K562 (cell line): Measurements from ENCODE around the gene GP1BB. TPM values are rescaled to one million over a fixed set of nuclear protein-coding genes. Genes with fewer than 3 reads are reported as not detected.
A peak's percentile ranks its signal among the peaks of the same experiment; 100 is the strongest.

Experiments used
- ATAC-seq: fragments of 200-7000 bp; cut with Tn5 transposase; 3 replicates; pipeline ENCODE4 v1.9.1; 2020; ENCODE audit warnings: moderate library complexity
- BruUV-seq: library from RNA; stranded (reverse); fragments of 400-500 nt; replicated peaks from 2 replicates; lab custom pipeline; 2021; lab: Mats Ljungman, UMichigan
- CTCF ChIA-PET: fragments of 300-600 bp; formaldehyde crosslinking; extraction: SDS; loops from one replicate; lab custom pipeline; 2021; ENCODE audit warnings: low intra/inter-chr PET ratio; lab: Yijun Ruan, JAX
- POLR2A ChIA-PET: fragments of 300-600, 350-650 bp; sonication (Branson Sonifier 250); formaldehyde crosslinking; extraction: SDS; loops from one replicate; lab custom pipeline; 2021; ENCODE audit warnings: antibody characterized with exemption, inconsistent platforms; lab: Yijun Ruan, JAX
- DNase-seq, 4 experiments: peaks; one replicate each; pipeline versions ENCODE4 v3.0.0 to v3.0.0-alpha.2; 2011 to 2018; ENCODE audit warnings: low spot score in 3 of 4, mixed read lengths in 3 of 4; ENCODE audit errors: extremely low read depth in 1 of 4
- FAIRE-seq: peaks from 2 replicates; lab custom pipeline; 2011; peaks lifted over from hg19 to GRCh38; lab: Jason Lieb, UNC
- H2AFZ ChIP-seq: 2 replicates; pipeline ENCODE4 v1.6.0; 2011; ENCODE audit warnings: low read depth, low read length, control low read depth, inconsistent platforms
- H3K27ac ChIP-seq: fragments of 200-600 bp; 3 replicates; pipeline ENCODE4 v1.8.0; 2011; ENCODE audit warnings: low read depth, mild to moderate bottlenecking, control low read depth, inconsistent platforms, low read length, moderate library complexity, mixed read lengths; ENCODE audit errors: extremely low read depth
- H3K27me3 ChIP-seq, 2 experiments: fragments of 300-600 bp in 1 of 2; 2 replicates in 1 of 2; 3 replicates in 1 of 2; pipeline versions ENCODE4 v1.6.0 to v1.8.0; 2011; ENCODE audit warnings: inconsistent platforms in 2 of 2, low read length in 2 of 2, mild to moderate bottlenecking in 1 of 2, mixed read lengths in 1 of 2, moderate library complexity in 1 of 2; ENCODE audit not compliant: control insufficient read depth in 2 of 2, insufficient read depth in 2 of 2
- H3K36me3 ChIP-seq: fragments of 300-600 bp; 3 replicates; pipeline ENCODE4 v1.8.0; 2011; ENCODE audit warnings: mild to moderate bottlenecking, low read length, inconsistent platforms; ENCODE audit not compliant: control insufficient read depth, insufficient read depth
- H3K4me1 ChIP-seq, 2 experiments: fragments of 200-600 bp in 1 of 2; replicated peaks in 1 of 2; 2 replicates in 1 of 2; 3 replicates in 1 of 2; pipeline versions ENCODE4 v1.5.1 to v1.8.0; 2011; ENCODE audit warnings: inconsistent platforms in 2 of 2, low read length in 2 of 2, mild to moderate bottlenecking in 1 of 2, mixed read lengths in 1 of 2, moderate library complexity in 1 of 2; ENCODE audit not compliant: control insufficient read depth in 2 of 2, insufficient read depth in 2 of 2
- H3K4me2 ChIP-seq: 2 replicates; pipeline ENCODE4 v1.6.1; 2011; ENCODE audit warnings: low read length, control low read depth, inconsistent platforms, mixed read lengths; ENCODE audit not compliant: insufficient read depth
- H3K4me3 ChIP-seq: fragments of 200-600 bp; sonication (generic), shearing (Covaris generic); 2 replicates; pipeline ENCODE4 v1.5.1; 2016; ENCODE audit warnings: control low read depth, inconsistent platforms
- H3K79me2 ChIP-seq: fragments of 200-600 bp; 3 replicates; pipeline ENCODE4 v1.8.0; 2011; ENCODE audit warnings: low read length, inconsistent platforms; ENCODE audit not compliant: control insufficient read depth, insufficient read depth
- H3K9ac ChIP-seq, 2 experiments: 2 replicates each; pipeline versions ENCODE4 v1.6.0 to v1.6.1; 2011; ENCODE audit warnings: low read depth in 2 of 2, low read length in 2 of 2, control low read depth in 1 of 2, inconsistent platforms in 1 of 2, mild to moderate bottlenecking in 1 of 2, mixed read lengths in 1 of 2; ENCODE audit not compliant: insufficient read depth in 1 of 2
- H3K9me1 ChIP-seq: one replicate; pipeline ENCODE4 v1.6.0; 2011; ENCODE audit warnings: inconsistent platforms, mild to moderate bottlenecking, low read length, moderate library complexity; ENCODE audit not compliant: control insufficient read depth, insufficient read depth
- H3K9me3 ChIP-seq: replicated peaks from 2 replicates; pipeline ENCODE4 v1.5.1; 2011; ENCODE audit warnings: low read depth, low read length, inconsistent platforms; ENCODE audit not compliant: control insufficient read depth, insufficient read depth
- H4K20me1 ChIP-seq: replicated peaks from 2 replicates; pipeline ENCODE4 v1.6.1; 2011; ENCODE audit warnings: low read length, inconsistent platforms, mixed read lengths; ENCODE audit not compliant: control insufficient read depth, insufficient read depth
- ATF6 ChIP-seq: sonication (generic); formaldehyde crosslinking; IDR thresholded peaks from 2 replicates; pipeline ENCODE4 v1.4.0; 2020; ENCODE audit warnings: mild to moderate bottlenecking, missing genetic modification reagents
- CREB3L1 ChIP-seq: fragments of 450-650 bp; IDR thresholded peaks from 2 replicates; pipeline ENCODE4 v1.6.1; 2014; ENCODE audit warnings: low read depth, mild to moderate bottlenecking, moderate library complexity, borderline replicate concordance
- E2F3 ChIP-seq: fragments of 250-450 bp; sonication (Bioruptor Pico); IDR thresholded peaks from 2 replicates; pipeline ENCODE4 v1.4.0; 2020; ENCODE audit warnings: mild to moderate bottlenecking
- NCOA4 ChIP-seq: fragments of 450-650 bp; IDR thresholded peaks from 2 replicates; pipeline ENCODE4 v1.6.1; 2018; ENCODE audit warnings: mild to moderate bottlenecking; ENCODE audit not compliant: partially characterized antibody
- PML ChIP-seq: IDR thresholded peaks from 2 replicates; pipeline ENCODE4 v1.6.1; 2012; ENCODE audit warnings: low read length, inconsistent platforms
- POLR3A ChIP-seq: IDR thresholded peaks from 2 replicates; pipeline ENCODE4 v1.6.1; 2011; ENCODE audit warnings: borderline replicate concordance, mild to moderate bottlenecking, moderate library complexity; ENCODE audit not compliant: insufficient read length, insufficient read depth; ENCODE audit errors: extremely low read depth
- RBBP5 ChIP-seq: fragments of 200-600 bp; sonication (generic); IDR thresholded peaks from 2 replicates; pipeline ENCODE4 v1.6.1; 2012; ENCODE audit warnings: borderline replicate concordance, mild to moderate bottlenecking, low read length, control low read depth, inconsistent platforms; ENCODE audit not compliant: insufficient read depth, poor library complexity, severe bottlenecking
- SPI1 ChIP-seq: IDR thresholded peaks from 2 replicates; pipeline ENCODE4 v1.6.1; 2011; ENCODE audit warnings: low read depth, low read length, control low read depth, borderline replicate concordance
- U2AF1 ChIP-seq: fragments of 200-400 bp; formaldehyde crosslinking; optimal IDR thresholded peaks from 2 replicates; pipeline ENCODE3; 2017; ENCODE audit warnings: mild to moderate bottlenecking, low read depth, low read length, moderate library complexity
- VEZF1 ChIP-seq: fragments of 200-800 bp; sonication (Bioruptor generic); IDR thresholded peaks from 2 replicates; pipeline ENCODE4 v1.6.1; 2017; ENCODE audit warnings: missing genetic modification characterization, missing compliant biosample characterization
- WGBS: fragments of 100-300 bp; shearing (Covaris generic); methylation state at CpG from one replicate; pipeline ENCODE4 v1.1.6; 2016; ENCODE audit warnings: low coverage, mixed read lengths; ENCODE audit not compliant: insufficient coverage; ENCODE audit errors: missing lambda C conversion rate; 5-methylcytosine and 5-hydroxymethylcytosine counted together
- in situ Hi-C: fragments of 300-500 bp; cut with MboI; formaldehyde crosslinking; loops from 4 replicates; pipeline ENCODE4 v1.15.0; 2018; ENCODE audit warnings: inconsistent platforms, mixed read lengths
- intact Hi-C: fragments of 100-400 bp; cut with micrococcal nuclease; formaldehyde crosslinking; loops from 2 replicates; pipeline ENCODE4 v1.14.2; 2022
- polyA plus RNA-seq, 8 experiments: library from polyadenylated mRNA; depleted of rRNA in 4 of 8; stranded (reverse) in 5 of 8; unstranded in 3 of 8; fragments of >200 nt; fragmentation: Nextera tagmentation in 2 of 8; fragmentation: Illumina TruSeq in 1 of 8; extraction: Ambion mirVana in 2 of 8; extraction: Trizol in 1 of 8; gene quantifications; 2 replicates each; pipeline versions ENCODE4 v1.2.1 to v1.2.3, GENCODE V29; 2011 to 2014; ENCODE audit warnings: inconsistent platforms in 1 of 8, missing spikeins in 1 of 8
- total RNA-seq, 7 experiments: library from RNA; depleted of rRNA in 6 of 7; stranded (reverse); fragments of >200 nt in 6 of 7; fragmentation: Illumina TruSeq in 2 of 7; extraction: Trizol in 2 of 7; gene quantifications; 2 replicates each; pipeline versions ENCODE4 v1.2.1 to v1.2.3, GENCODE V29; 2011 to 2021; ENCODE audit warnings: low replicate concordance in 1 of 7
- TF ChIP-seq, protein P1 (sequence below), 2 experiments: fragments of 450-650 bp; IDR thresholded peaks; 2 replicates each; pipeline ENCODE4 v1.6.1; 2016

The GP1BB gene
- total and polyA plus RNA-seq, 9 of the 15 experiments (the other 6 are each of a cell fraction or from before 2014, with no cell fraction given), result 0.69 to 162 (median 2.8) TPM

- FAIRE-seq (no peak), DNase-seq (no peak), ATAC-seq (no peak)
- peaks cover 0 to 14% of the 10 kb centered on the region in 2 experiments; a peak in 2 of 5 replicates for H3K27me3 ChIP-seq
- H4K20me1 ChIP-seq, result 0 out of 2 replicates have a peak, but pooled peaks cover 3% of the 10 kb centered on the region
- H3K79me2 ChIP-seq, result peaks cover 23% of the 10 kb centered on the region
- H3K4me3 ChIP-seq, result peak overlapping the region; percentile 34
- H3K9ac ChIP-seq, result peak overlapping the region in 1 of 2 experiments; percentile 74; a peak in 2 of 4 replicates
- ChIA-PET CTCF (interaction anchor here (1.7 kb wide), 1 partner anchor 10 kb away, joined by 9 read pairs; no protein-coding TSS in a partner anchor), POLR2A (interaction anchor here (0.7 to 6.7 kb wide), 4 partner anchors 10 to 34 kb away, joined by 4 to 78 read pairs (median 21); no protein-coding TSS in a partner anchor)
- peaks cover 6% of the 10 kb centered on the region for H3K9me1 ChIP-seq
- BruUV-seq, result no TSS peak
- no peak overlapping the region; the same call in 2 of the 3 replicates for H3K27ac ChIP-seq
- H3K9me3 ChIP-seq, result no peaks in the 10 kb centered on the region
- H3K36me3 ChIP-seq, result peaks cover 8% of the 10 kb centered on the region; the same call in 1 of the 3 replicates
- 54% methylated on average over 36 of the region's 36 CpGs for WGBS
- intact Hi-C loops (loop anchor here (2.0 kb wide), 1 partner anchor 35 kb away; no protein-coding TSS in a partner anchor), in situ Hi-C loops (no loop called here)
- H3K4me1 ChIP-seq, result peaks cover 6 to 91% of the 10 kb centered on the region in 2 experiments; a peak in 3 of 5 replicates
- no peak overlapping the region for H3K4me2 ChIP-seq
- H2AFZ ChIP-seq, result no peak overlapping the region
- TF ChIP-seq PML (no peak), U2AF1 (no peak), E2F3 (CRISPR knock-in tag) (no peak), RBBP5 (peak; percentile 36), POLR3A (no peak), NCOA4 (no peak), ATF6 (CRISPR knock-in tag) (no peak), CREB3L1 (no peak), VEZF1 (no peak), SPI1 (no peak)
- TF ChIP-seq, protein P1, sequence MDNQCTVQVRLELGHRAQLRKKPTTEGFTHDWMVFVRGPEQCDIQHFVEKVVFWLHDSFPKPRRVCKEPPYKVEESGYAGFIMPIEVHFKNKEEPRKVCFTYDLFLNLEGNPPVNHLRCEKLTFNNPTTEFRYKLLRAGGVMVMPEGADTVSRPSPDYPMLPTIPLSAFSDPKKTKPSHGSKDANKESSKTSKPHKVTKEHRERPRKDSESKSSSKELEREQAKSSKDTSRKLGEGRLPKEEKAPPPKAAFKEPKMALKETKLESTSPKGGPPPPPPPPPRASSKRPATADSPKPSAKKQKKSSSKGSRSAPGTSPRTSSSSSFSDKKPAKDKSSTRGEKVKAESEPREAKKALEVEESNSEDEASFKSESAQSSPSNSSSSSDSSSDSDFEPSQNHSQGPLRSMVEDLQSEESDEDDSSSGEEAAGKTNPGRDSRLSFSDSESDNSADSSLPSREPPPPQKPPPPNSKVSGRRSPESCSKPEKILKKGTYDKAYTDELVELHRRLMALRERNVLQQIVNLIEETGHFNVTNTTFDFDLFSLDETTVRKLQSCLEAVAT (IDR thresholded peaks at IDR 0.05), result no peak
Measured at GRCh38 chr22:19766240-19766510, 42.8 kb downstream of the GP1BB start.
